Spleen (tissue), 7 donors: ENCODE measurements around the gene FUT3.

Source experiments
- POLR2A ChIP-seq, 3 donors: fragments of 450-650 bp; IDR thresholded peaks; one replicate each; pipeline ENCODE4 v1.5.1; 2017; ENCODE audit warnings: antibody characterized with exemption in 3 of 3, mild to moderate bottlenecking in 1 of 3
- POLR2AphosphoS5 ChIP-seq, 3 donors: sonication (generic); formaldehyde crosslinking; IDR thresholded peaks; one replicate each; pipeline ENCODE4 v1.5.1; 2017; ENCODE audit warnings: antibody characterized with exemption in 3 of 3
- TF ChIP-seq, protein P1 (sequence below), 11 experiments: fragments of 200-600 bp in 7 of 11; fragments of 450-650 bp in 4 of 11; sonication (generic) in 4 of 11; IDR thresholded peaks in 8 of 11; conservative IDR thresholded peaks in 3 of 11; 1 replicate in 7 of 11; 2 replicates in 4 of 11; pipeline versions ENCODE4 v1.4.0 to v1.8.0; 2016 to 2021; ENCODE audit warnings: antibody characterized with exemption in 11 of 11, inconsistent platforms in 4 of 11, mild to moderate bottlenecking in 1 of 11
- donor health status: DM: no; HTN: no; CAD: no; lungs with moderate emphysema.
- donor health status: DM: no; HTN: no; CAD: no.
- donor health status: DM: no; HTN: no; CAD: no.

DNA sequence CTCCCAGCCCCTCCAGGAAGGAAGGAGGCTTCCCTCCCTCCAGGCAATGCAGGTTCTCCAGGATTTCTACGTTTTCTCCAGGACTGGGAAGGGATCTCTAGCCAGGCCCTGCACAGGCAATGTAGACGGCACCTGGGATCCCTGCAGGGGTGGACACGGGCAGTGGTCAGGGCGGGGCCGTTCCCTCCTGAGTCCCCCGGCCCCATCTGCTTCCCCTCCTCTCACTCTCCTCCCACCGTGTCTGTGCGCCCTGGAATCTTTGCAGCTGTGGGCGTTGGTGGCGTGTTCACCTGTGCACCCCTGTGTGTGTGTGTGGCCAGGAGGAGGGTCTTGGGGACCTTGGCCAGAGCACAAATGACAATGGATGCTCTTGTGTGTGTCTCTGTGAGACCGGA lies 36.4 kb downstream of the FUT3 start:
- TF ChIP-seq, protein P1, sequence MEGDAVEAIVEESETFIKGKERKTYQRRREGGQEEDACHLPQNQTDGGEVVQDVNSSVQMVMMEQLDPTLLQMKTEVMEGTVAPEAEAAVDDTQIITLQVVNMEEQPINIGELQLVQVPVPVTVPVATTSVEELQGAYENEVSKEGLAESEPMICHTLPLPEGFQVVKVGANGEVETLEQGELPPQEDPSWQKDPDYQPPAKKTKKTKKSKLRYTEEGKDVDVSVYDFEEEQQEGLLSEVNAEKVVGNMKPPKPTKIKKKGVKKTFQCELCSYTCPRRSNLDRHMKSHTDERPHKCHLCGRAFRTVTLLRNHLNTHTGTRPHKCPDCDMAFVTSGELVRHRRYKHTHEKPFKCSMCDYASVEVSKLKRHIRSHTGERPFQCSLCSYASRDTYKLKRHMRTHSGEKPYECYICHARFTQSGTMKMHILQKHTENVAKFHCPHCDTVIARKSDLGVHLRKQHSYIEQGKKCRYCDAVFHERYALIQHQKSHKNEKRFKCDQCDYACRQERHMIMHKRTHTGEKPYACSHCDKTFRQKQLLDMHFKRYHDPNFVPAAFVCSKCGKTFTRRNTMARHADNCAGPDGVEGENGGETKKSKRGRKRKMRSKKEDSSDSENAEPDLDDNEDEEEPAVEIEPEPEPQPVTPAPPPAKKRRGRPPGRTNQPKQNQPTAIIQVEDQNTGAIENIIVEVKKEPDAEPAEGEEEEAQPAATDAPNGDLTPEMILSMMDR (IDR thresholded peaks at IDR 0.05 in 8 of 11, conservative IDR thresholded peaks at IDR 0.05 in 3 of 11), result no peak
- TF ChIP-seq POLR2A (IDR thresholded peaks at IDR 0.05) (no peak), POLR2AphosphoS5 (IDR thresholded peaks at IDR 0.05) (no peak)
